HG03095 (cell line): ENCODE measurements around the gene XIRP1.
A peak's percentile ranks its signal among the peaks of the same experiment; 100 is the strongest.
"Not testable (repeated sequence)": the region's sequence is repeated elsewhere in the genome, so short reads cannot be mapped to it uniquely, and the experiment has no call there.

Experiments used
- ATAC-seq: cut with Tn5 transposase; IDR thresholded peaks from one replicate; pipeline ENCODE4 v1.9.1; 2021; ENCODE audit warnings: moderate library complexity; ENCODE audit not compliant: unreplicated experiment

XIRP1 gene

DNA sequence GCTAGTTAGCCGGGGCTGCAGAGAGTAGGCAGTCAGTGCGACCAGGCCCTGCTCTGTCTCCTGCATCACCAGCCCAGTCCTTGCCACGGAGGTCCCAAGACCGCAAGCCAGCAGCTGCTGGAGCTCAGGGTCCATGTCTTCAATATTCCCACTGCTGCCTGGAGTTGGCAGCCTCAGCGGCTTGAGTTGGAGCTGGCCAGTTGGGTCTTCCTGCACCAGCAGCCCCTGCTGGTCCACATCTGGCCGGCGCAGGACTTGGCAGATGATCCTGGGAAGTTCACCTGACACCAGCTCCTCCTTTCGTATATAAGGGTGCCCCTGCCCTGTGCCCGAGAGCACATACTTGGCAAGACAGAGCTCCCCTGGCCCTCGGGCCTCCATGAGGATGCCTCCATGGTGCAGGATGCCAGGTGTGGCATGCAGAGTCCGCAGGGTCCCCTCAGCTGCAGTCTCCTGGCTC, 5.7 kb downstream of the XIRP1 start:
- ATAC-seq, result no peak

DNA sequence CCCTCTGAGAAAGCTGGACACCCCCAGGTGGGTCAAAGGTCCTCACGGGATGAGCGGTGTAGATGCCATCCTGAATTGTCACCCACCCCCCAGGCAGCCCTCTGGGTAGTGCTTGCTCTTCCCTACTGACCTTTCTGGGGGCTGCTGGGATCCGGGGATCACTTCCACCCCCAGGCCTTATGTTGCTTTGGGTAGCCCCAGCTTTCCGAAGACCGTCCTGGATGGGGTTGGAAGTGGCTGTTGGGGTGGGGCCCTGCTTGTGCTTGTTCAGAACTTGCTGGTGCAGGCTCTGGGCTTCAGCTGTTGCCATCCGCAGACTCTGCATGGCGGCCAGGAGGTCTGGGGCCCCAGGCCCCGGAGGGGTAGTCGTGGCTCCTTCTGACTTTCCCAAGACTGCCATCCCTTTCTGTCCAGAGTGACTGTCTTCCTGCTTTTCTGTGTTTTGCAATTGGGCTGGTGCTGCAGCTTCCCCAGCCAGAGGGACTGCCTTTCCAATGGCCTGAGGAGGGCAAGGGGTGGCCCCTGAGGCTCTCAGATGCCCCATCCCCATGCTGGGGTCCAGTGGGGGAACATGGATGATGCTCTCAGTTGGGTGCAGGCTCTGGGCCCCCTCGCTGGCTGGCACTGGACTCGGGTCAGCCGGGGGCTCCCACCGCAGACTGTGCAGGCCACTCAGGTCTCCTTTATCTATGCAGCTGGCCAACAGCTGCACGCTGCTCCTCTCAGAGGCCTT, 6.3 kb downstream of the XIRP1 start:
- no peak for ATAC-seq

DNA sequence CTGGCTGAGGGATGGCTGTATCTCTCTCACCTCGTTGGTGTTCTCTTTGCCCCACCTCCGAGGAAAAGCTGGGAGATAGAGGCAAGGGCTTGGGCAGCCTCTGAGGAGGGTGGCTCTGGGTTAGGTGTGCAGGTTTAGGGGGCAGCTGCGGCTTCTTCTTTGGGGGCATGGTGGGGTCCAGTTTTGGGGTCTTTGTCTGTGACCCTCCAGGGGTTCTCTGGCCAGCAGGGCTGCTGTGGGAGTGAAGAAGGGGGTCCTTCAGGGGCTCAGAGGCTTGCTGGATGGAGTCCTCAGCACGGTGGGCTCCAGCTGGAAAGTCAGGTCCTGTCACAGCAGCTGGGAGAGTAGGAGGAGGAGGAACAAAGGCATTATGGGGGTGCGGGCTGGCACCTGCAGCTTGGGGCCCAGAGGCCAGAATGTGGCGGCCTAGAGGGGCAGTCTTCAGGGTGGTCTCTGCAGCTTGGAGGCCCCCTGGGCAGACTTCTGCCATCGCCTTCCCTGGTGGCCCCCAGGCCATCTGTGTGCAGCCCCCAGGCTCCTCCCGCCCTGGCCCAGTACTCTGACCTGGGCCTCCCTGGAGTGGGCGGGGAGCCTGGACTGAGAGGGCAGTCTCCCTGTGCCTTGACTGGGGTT, 7.0 kb downstream of the XIRP1 start:
- no peak for ATAC-seq

DNA sequence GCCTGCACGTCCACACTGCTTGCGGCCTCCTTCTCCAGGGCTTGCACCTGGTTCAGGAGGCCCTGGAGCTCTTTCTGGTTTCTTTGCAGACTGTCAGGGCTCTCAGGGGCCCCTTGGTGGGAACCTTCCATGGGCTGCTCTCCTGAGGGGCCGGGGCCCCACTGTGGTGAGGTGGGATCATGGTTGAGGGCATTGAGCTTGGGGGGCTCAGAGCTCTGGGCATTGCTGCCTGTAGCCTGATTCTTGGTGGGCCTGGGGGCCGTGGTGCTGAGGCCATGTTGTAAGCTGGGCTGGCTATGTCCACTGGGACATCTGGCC, 7.5 kb downstream of the XIRP1 start:
- no peak for ATAC-seq

DNA sequence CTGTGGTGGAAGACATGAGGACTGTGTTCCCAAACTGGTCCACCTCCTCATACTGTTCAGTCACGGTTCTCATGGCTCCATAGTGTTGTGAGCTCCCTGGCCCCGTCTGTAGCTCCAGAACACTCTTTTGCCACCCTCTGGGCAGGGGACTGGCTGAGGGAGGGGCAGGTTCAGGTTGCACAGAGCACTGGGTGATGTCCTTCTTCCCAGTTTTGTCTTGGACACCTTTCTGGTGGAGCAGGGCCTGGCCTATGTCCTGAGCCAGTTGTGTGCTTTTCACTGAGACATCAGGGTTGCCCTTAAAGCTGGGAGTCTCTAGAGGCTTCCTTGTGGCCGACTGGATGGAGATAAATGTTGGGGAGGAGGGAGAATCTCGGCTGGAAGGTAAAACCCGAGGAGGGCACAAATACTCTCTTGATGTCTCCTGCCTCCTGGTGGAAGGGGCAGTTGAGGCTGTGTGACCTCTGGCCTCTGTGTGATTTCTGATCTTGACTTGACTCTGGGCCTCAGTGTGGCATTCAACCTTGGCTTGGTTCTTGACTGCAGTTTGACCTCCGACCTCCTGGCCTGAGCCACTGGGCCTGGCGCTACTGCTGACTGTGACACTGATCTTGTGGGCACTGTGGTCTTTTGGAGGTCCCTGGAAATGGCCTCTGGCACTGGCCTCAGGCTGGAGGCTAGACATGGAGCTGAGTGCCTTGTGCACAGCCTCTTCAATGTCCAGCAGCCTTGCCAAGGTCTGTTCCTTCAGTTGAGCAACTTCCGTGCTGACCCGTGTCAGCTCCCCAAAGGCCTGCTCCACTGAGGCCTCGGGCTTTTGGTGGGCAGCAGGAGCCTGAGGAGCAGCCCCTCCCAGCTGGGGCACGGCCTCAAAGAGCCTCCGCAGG, 8.1 kb downstream of the XIRP1 start:
- ATAC-seq, result no peak

DNA sequence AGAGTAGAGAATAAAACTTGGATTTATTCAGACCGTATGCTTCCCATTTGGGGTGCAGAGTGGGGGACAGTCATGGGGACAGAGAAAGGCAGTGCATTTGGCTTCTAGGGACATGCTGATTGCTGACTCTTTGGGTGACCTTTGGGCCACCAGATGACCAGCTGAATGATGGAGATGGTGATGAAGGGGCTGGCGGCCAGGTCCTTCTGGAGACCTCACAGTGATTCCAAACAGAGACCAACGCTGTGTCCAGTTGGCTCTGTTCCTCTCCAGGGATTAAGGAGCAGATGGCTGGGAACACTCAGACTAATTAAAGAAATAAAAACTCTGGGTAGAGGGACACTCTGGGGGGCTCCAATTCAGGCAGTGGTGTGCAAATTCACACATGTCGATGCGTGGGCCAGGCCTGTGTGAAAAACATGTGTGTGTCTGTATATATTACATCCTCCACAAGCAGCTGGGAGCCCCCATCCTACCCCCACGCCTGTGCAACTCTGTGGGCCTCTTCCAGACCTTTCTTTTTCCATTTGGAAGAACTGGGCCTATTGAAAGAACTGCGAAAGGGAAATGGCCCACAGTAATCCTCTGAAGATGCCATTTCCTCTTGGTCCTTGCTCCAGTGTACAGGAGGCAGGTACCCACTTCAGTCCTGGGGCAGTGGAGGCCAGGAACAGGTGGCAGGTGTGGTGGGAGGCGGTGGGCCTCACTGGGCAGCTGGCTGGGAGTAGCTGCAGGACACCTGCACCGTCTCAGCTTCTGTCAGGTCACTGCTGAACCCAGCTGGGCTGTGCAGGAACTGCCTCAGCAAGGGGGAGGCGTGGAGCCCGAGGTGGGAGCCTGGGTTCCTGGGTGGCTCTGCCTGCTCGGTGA, 8.9 kb downstream of the XIRP1 start:
- ATAC-seq, result no peak

DNA sequence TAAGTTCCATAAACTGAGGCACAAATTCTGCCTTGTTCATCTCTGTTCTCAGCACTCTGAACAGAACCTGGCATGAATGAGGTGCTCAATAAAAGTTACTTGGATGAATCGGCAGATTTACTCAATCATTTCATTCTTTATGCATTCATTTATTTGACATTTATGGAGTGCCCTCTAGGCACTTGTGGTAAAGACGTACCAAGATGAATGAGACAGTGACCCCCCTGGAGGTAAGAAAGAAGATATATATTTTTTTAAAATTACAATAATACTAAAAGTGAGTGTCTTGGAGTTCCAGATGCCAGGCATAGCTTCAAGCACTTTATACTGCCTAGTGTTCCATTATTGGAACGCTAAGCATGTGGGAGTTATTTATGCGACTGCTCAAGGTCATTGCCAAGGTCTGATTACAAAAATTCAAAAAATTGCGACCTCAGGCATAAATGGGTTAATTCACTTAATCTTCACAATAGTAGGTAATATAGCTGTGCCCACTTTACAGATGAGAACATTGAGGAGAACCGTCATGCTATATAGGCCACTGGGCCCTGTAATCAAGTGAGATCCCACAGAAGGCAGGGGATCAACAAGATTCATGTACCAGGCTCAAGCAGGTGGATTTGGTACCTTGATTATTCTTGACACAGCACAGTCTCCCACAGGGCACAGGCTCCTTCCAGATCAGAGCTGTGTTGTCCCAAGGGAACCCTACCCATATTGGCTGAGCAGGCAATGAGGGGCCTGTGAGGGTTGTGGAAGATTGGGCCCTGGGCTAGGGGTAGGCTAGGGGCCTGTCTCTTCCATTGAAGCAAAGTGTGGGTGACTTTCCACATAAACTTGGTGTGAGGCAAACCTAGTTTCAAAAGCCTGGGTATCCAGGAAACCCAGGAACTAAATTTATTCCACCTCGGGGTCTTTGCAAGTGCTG, 10.7 kb downstream of the XIRP1 start:
- no peak for ATAC-seq

DNA sequence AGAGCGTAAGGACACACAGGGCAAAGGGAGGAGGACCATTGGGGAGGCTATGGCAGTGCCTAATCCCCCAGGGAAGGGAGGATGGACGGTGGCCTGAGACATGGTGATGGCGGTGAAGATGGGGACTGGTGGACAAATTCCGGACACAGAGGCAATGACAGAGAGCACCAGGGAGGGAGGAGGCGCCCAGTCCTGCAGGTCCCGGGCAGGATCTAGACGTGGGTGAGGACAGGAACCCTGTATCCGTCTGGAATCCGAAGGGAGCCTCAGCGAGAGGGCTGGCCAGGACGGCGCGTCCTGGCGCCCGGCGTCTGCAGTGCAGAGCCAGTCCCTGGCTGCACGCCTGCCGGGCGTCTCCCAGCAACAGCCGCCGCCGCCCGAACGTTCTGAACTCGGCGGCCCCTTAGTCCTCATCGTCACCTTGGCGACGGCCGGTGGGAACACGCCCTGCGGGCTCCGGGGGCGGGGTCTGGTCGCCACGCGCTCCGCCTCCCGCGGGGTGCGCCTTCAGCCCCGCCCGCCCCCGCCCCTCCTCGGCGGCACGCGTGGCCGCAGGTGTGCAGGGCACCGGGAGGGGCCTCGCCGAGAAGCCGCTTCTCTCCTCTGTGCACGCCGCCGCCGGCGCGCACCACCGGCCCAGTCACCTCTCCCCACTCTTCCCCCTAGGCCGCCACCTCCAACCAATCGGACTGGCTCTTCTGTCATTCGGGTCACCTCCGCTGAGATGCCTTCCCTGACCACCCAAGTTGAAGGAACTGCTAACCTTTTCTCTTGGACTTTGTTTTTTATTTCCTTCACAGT, 11.6 kb downstream of the XIRP1 start:
- ATAC-seq, result peak; percentile 90

DNA sequence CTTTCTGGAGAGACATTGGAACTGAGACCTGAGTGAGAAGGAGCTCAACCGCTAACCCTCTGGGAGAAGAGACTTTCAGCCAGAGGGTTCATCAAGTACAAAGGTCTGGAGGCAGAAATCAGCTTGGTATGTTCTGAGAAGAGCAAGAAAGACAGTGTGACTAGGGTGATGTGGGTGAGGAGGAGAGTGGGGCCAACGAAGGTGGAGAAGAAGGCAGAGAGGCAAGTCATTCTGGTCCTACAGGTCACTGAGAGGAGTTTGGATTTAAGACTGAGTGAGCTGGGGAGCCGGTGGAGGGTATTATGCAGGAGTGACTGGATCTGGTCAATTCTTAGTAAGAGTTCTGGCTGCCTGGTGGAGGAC, 12.2 kb downstream of the XIRP1 start:
- ATAC-seq, result no peak

DNA sequence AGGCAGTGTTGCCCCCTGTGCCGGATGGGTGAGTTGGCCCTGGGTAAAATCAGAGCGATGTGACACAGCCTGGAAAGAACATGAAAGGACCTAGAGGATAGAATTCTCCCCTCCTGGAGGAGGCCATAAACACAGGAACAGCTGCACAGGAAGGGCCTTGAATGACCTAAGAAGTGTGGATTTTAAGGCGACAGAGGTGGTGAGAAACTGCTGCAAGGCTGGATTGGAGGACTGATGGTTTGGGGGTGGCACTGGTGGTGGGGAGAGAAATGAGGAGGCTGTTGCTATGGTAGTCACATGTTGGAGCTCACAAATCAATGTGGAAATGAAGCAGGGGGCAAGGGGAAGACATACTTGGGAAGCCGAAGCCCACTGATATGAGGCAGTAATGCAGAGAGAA, 13.8 kb downstream of the XIRP1 start:
- no peak for ATAC-seq

DNA sequence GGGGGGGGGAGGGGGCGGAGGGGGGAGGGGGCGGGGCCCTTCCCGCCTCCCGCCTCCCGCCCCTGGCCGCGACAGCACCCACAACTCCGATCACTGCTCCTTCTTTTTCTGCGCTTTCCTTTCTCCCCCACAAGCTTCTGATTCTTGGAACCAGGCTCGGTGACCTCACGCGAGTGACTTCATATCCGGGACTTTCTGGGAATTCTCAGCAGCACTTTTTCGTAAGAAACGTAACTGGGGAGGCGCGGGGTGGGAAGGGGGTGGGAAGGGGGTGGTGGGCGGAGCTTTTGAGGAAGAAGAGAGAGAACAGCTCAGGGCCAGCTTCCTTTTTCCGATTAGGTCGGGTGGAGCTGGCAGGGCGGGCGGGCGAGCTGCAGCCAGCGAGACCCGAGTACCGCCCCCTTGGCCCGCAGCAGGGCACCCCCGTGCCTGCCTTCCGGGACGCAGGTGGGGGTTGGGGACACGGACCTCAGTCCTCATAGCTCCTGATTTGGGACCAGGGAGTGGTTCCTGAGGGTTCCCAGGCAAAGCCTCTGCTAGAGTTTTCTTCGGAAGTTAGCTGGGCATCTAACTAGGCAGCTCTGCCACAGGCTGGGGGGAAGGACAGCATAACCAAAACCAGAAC, 14.6 kb downstream of the XIRP1 start:
- ATAC-seq, result peak; percentile 32

DNA sequence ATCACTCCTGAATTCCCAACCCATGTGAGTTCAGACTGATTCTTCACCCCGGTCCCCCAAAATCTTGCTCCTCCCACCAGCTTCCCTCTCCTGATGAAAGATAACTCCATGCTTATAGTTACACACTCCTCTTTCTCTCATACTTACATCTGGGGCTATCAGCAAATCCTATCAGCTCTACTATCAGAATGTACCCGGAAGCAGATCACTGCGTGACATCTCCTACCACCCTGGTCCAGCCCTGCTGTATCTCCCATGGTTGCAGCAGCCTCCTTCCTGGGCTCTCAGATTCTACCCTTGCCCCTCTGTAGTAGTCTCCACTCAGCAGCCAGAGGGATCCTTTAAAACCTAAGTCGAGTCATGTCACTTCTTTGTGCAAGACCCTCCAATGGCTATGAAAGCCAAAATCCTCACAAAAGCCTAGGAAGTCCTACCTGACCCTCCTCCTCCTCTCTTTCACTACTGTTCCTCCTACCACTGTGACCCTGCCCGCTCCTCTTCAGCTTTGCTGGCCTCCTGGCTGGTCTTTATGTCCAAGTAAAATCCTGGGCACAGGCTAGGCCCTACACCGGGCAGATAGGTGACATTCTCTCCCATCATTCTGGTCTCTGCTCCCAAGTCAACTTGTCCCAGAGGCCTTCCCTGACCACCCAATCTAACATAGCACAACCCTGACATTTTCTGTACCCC, 16.2 kb downstream of the XIRP1 start:
- no peak for ATAC-seq

DNA sequence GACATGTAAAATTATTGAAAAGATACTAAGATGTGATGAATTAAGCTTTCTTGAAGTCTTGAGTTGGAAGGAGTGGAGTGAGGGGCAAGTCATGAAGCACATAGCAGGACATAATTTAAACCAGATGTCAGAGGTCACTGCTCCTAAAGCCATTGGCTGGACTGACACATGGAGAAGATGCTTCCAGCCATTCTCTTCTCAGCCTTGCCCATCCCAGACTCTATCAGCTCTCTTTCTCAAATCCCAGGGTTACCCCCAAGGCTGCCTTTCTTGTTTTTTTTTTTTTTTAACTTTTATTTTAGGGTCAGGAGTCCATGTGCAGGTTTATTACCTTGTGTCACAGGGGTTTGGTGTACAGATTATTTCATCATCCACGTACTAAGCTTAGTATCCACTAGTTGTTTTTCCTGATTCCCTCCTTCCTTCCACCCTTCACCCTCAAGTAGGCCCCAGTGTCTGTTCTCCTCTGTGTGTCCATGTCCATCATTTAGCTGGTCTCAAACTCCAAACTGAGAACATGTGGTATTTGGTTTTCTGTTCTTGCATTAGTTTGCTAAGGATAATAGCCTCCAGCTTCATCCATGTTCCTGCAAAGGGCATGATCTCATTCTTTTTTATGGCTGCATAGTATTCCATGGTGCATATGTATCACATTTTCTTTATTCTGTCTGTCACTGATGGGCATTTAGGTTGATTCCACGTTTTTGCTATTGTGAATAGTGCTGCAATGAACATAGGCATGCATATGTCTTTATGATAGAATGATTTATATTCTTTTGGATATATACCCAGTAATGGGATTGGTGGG, 18.9 kb downstream of the XIRP1 start:
- ATAC-seq, result no peak

DNA sequence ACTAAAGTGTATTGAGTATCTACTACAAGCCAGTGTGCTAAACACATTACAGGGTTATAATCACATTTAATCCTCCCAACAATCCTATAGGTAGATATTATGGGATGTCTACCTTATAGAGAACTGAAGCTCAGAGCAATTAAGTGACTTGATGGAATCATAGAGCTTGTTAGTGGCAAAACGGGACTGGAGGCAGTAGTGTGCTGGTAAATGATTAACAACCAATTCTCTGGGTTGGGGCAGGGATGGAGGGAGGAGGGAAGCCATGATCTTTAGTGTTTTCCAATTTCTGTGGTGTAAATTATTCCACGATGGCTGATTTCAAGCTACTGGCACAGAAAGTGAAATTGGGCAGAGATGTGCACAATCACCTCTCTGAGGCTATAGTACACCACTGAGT, 20.5 kb downstream of the XIRP1 start:
- no peak for ATAC-seq

DNA sequence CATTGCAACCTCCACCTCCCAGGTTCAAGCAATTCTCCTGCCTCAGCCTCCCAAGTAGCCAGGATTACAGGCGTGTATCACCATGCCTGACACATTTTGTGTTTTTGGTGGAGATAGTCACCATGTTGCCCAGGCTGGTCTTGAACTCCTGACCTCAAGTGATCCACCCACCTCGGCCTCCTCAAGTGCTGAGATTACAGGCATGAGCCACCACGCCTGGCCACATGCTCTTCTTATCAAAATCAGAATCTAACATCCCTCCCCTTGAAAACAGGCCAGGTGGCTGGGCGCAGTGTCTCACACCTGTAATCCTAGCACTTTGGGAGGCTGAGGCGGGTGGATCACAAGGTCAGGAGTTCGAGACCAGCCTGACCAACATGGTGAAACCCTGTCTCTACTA, 21.5 kb downstream of the XIRP1 start:
- not testable (repeated sequence) for ATAC-seq

DNA sequence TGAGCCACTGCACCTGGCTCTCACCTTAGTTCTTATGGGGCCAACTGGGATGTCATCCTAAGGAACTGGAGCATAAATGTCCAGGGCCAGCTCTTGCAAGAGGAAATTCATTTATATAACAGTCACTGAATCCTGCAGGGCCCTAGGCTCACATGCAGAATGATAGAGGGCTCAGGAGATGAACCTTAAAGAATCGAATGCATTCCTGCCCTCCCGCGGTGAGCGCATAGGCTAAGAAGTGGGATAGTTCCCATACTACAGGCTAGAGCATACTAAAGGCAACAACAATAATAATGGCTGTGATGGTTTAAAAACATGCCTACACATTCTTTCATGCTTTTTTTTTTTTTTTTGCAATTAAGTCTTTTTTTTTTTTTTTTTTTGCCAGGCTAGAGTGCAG, 21.9 kb downstream of the XIRP1 start:
- no peak for ATAC-seq

DNA sequence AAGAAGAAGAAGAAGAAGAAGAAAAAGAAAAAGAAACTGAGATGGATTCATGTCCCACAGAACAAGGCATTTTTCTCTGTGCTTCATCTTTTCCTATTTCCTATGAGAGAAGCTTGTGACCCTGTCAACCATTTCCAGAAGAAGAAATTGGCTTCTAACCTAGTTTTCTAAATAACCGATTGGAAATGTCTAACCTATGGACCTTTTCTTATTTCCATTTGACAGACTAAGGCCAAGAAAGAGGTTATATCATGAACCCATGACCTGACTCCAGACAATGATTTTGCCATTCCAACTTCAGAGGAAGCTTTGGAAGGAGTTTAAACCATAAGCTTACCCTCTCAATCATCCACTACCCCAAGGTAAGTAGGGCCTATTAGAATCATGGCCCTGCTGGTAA, 22.7 kb downstream of the XIRP1 start:
- ATAC-seq, result no peak
